NCI-H345 treated with DMSO at 0.1 percent for 48 hours (cell line): ENCODE measurements around the gene PORCN.
A peak's percentile ranks its signal among the peaks of the same experiment; 100 is the strongest.

Source experiments
- DNase-seq: peaks from one replicate; lab custom pipeline; 2025; ENCODE audit not compliant: unreplicated experiment; lab: John Stamatoyannopoulos, UW

The PORCN gene

DNA sequence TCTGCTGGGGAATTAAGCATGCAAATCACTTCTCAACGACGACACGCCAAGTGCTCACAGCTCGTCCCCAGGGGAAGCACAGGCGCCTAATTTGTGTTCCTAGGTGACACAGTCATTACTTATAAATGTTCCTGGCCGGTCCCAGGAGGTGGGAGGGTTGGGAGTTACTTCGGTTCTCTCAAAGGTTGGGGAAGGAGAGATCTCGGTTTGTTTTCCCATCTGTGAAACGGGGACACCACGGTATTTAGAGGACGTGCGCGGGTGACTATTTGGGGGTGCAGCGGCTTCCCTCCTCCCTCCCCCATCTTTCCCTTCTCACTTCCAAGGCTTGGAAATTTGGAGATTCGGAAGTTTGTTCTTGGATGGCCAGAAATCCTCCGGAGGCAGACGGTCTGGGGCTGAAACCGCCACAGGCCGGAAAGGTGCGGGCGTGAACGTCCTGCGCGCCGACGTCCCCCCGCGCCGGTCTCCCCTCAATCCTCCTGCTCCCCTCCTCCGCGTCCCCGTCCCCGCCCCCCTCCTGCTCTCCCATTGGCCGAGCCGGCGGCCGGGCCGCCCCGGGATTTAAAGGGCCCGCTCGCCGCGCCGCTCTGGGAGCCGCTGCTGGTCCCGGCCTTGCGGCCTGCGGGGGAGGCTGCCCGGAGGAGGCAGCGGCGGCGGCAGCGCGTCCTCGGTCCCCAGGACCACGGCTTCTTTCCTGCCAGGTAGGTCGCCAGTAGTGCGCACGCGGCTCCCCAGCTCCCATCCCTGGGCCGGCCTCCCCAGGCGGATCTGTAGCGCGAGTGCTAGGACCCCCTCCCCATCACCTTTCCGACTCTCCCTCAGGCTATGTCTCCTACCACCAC is at the start of gene PORCN:
PORCN (plus strand) TSS at position 593 of the 845 bp plus-strand sequence. CDS start 829 bp downstream, outside the sequence.
- DNase-seq: peak; percentile 21

DNA sequence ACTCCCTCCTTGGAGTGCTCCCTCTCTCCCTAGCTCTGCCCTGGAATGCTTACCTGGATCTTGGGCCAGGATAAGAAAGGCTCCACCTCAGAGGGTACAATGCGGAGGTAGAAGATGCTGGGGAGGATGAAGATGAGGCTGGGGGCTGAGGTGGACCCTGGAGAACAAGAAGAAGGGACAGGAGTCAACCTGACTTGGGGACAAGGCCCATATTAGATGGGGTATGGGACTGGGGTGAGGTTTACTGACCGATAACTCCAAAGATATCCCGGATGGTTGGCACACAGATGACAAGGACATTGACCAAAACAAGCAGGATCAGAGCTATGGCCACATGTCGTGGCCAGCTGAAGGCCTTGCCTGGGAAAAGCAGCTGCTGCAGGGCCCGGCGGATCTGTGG is 49.3 kb upstream of the PORCN start:
- DNase-seq: no peak

DNA sequence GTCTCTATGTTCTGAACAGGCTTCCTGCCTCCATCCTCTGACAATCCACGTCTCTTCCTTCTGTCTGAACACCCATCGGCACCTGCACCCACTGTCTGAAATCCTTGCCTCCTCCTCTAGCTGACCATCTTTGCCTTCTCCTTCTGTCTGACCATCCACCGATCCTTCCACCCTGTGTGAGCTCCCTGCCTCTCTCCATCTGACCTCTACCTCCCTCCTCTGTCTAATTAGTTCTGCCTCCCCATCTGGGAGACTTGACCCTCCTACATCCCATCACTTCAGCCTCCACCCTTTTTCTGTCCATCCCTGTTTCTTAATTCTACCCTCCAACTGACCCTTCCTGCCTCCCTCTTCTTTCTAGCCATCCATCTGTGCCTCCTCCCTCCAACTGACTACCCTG is 48.8 kb upstream of the PORCN start:
- no peak for DNase-seq

DNA sequence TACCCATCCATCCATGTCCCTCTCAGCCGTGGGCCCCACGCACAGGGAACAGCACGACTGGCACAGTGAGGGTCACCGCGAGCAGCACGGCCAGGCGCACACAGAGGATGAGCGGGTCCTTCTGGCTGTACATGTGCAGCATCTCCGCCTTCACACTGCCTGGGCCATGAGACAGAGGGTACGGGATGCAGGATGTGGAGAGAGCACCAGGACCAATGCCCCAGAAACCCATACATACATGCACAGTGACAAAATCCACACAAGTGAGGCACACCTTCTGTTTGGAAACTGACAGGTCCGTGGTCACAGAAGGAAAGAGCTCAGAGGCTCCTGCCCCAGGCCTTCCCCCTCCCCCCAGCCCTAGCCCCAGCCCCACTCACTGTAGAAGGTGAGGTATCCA is 48.2 kb upstream of the PORCN start:
- no peak for DNase-seq

DNA sequence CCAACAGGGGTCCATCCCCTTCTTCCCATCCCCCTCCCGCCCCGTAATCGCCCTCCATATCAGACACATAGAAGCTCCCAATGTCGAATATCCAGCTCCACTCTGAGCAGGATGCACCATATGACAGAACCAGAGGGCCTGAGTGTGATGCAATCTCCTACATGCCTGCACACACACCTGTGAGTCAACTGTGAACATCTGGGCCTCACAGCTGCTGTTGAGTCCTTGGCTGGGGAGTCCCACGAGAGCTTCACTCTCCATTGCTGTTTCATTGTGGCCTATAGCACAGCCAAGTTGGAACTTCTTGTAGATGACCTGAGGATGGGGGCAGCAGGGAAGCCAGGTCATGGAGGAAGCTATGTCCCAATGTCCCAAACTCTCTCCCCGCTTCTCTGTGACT is 47.0 kb upstream of the PORCN start:
- no peak for DNase-seq

DNA sequence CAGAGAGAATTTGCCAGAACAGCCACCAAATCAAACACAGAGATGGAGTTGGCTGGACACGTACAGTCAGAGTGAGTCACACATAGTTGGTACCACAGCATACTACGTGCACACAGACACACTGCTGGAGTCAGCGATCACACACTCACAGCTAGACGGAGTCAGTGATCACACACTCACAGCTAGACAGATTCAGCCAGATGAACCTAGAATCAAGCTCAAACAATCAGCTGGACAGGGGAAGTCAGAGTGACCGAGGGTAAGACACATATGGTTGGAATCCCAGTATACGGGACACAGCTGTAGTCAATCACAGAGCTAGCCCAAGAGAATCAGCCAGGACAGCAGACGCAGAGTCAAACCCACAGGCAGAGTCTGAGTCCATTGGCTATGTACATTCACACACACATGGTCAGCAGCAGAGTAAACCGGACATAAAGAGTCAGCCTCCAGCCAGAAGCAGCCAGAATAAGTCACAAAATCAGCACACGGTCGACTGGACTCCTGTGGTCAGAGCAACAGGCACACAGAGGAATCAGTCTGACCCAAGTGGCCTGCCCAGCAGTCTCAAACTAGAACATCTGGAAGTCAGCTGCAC is 43.4 kb upstream of the PORCN start:
- no peak for DNase-seq

DNA sequence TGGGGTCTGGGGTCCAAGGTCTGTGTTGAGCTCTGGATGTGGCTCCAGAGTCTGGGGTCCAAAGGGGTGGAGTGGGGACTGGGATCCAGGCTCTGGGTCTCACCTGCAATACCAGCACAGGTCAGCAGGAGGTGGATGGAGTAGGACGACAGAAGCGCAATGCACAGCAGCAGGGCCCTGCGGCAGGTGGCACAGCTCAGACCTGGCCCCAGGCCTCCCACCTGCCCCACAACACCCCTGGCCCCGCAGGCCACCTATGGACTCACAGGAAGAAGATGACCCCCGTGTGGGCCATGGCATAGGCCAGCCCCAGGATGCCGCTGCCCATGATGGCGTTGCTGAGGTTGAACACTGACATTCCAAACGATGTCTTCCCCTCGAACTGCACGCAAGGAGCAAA is 42.1 kb upstream of the PORCN start:
- DNase-seq: no peak

DNA sequence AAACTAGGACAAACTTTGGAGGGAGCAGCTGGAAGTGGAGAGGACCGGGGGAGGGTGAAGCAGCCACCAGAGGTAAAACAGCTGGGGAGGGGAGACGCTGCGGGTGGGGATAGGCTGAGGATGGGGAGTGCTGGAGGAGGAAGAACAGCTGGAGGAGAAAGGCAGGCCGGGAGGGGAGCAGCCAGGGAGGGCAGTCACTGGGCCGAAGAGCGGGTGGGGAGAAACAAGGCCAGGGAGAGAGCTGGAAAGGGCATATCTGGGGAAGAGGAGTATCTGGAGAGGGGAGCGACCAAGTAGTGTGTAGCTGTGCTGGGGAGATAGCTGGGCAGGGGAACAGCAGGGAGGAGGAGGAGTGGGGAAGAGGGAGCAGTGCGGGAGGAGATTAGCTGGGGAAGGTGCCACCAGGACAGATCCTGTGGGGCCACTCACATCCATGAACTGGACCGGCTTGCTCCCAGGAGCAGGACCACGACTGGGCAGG is 41.5 kb upstream of the PORCN start:
- no peak for DNase-seq

DNA sequence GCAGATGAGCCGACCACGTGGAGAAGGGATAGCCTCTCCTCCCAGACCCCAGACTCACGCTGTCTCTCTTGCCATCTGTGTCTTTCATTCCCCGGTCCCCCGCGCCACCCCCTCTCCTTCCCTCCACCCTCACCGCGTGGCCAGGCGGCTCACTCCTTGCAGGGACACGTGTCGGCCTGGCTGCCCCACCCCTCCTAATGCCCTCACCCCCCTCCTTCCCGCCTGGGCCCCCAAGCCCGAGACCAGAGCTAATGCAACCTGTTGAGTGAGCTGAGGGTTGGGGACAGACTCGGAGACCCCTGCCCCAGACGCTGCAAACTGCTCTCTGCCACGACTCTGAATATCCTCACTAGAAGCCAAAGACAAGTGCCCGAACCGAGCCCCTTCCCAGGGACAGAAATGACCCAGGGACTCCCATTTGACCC is 40.5 kb upstream of the PORCN start:
- no peak for DNase-seq

DNA sequence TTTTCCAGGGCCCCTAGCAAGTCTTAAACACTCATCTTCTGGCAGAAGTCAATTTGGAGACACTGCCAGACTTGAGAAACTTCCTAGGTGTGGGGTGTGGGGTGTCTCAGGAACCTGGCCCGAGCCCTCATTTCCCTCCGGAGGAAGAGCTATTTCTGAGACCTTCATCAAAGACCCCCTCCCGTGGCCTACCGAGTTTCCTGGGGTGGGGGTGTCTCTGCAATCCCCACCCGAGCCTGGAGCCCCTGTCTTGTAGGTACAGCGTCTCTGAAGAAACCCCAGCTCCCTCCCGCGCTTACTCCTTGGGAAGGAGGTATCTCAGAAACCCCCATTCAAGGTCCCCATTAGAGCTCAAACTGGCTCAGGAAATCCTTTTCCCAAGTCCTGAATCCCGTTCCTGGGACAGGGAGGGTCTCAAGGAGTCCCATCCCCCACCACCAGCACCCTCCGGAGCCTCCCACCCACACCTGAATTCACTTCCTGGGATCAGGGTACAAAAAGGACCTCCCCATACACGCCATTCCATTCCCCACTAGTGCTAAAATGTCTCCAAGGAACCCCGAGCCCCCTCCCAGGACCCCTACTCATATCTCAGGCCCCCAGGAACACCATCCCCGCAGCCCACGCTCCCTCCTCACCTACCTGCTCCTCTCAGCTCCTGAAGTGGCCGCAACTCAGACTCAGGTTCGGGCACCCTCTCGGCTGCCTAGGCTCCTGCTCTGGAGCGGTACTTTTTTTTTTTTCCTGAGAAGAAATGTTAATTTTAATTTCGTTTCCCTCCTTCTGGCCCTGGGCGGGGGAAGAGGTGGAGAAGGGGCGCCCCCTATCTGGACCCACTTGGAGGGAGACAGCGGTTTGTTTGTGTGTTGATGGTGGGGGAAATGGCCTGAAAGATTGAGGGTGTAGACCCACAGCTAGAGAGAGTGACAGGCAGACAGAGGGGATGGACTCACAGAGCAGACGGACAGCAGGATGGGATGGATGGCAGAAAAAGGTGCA is 39.8 kb upstream of the PORCN start:
- no peak for DNase-seq

DNA sequence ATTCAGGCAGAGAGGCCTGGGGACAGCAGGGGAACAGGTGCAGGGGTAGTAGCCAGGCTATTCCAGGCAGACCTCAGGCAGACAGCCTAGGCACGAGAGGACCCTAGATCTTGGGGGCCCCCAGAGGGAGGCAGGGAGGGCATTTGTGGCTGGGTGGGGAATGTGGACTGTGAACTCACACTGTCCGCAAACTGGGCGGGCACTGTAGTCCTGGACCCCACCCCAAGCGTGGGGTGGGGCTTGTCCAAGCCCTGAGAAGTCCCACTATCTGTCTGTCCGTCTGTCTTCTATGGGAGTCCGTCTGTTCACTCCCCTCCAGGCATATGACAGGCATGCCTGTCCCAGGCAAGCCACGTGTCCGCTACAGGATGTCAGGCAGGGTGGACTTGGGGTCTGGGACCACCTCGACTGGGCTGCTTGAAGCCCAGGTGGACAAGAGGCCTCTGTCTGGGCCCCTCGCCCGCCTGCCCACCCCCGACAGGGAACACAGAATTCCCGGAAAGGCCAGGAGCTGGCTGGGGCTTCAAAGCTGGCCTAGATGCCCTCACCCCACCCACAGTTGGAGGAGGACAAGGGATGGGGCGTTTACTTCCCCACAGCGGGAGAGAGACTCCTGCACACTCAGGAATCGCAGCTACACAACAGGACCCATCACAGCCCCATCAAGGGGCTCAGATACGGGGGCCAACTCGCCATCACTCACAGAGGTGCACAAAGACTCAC is 38.5 kb upstream of the PORCN start, which contains the start of gene SLC38A5:
SLC38A5 (minus strand) TSS at position 151 of the 723 bp plus-strand sequence. CDS start 2,336 bp downstream, outside the sequence.
- DNase-seq: no peak

DNA sequence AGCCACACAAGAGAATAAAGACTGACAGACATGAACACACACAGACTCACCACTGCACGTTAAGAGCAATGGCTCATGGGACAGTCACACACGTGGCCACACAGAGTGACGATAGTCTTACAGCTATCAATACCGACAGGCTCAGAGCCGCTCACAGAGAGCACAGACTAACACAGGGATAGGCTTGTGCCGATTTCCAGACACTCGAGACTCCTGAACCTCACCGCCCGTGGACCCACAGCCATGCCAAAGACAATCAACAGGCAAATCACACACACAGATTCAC is 38.0 kb upstream of the PORCN start:
- no peak for DNase-seq

DNA sequence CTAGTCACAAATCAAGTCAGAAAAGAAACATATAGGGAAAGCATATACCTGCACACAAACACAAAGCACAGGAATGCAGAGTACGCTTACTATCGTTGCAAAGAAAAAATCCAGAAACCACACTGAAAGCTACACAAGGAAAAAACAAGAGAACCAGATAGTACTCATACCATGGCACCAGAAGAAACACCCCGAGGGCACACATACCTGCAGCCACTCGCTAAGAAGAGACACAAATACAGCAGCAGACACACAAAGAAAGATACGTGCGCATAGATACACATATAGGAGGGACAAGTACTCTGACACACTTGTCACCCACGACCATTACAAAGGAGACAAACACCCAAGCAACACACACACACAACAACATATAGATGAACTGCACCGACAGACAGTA is 37.3 kb upstream of the PORCN start:
- no peak for DNase-seq

DNA sequence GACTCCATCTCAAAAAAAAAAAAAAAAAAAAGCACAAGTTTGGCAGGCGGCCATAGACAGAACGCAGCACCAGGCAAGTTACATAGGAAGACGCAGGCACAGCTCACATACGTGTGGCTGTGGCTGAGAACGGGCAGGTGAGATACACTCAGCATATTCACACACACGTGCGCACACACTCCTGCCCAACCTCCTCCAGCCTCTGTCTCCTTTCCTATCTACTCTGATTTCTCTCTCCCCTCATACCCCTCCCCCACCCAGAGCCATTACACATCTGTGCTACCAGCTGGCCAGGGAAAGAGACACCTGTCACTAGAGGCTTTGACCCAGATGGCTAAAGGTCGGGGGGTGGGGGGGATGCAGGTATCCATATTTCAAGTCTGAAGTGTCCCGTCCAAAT is 36.6 kb upstream of the PORCN start:
- DNase-seq: no peak

DNA sequence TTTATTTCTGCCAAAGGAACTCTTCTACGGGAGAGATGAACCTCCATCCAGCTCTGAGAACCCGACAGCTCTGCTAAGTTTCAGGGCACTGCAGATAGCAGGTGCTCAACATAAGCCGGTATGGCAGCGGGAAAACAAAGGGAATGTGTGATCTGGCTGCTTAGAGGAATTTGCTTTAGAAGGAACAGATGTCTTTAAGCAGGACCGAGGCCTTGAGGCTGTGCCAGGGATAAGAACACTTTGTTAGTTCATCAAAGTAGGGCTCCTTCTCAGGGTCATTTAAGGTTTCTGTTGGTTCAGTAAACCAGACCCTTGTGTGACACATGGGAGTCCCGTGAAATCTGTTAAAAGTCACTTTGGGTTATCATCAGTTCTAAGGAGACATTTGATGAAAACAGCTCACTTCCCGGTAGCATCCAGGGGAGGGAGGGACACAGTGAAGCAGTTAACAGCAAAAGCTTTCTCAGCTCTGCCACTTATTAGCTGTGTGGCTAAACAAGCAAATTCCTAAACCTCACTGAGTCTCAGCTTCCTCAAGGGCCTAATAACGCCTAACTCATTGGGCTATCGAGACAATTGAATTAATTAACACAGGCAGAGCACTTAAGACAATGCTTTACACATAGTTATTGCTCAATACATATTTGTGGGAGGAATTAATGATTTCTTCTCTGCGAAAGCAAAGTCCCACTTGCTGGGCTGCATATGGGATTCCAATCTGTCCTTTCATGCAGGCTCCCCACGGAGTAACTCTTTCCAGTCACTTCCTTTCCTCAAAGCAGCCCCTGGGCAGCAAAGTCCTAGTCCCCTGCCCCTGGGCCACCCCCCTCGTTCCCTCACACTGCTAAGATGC is 35.7 kb upstream of the PORCN start:
- DNase-seq: no peak

DNA sequence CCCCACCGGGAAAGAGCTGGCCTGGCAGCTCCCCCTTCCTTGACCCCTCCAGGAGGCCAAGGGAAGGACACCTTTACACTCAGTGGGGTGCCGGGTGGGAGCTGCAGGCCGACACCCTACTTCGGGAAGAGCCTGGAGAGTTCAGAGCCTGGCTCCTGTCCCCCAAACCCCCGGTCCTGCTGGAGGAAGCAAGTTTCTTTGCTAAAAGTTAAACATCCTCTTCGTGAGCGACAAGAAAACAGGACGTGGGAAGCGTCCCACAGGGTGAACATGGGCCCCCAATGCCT is 35.1 kb upstream of the PORCN start:
- no peak for DNase-seq

DNA sequence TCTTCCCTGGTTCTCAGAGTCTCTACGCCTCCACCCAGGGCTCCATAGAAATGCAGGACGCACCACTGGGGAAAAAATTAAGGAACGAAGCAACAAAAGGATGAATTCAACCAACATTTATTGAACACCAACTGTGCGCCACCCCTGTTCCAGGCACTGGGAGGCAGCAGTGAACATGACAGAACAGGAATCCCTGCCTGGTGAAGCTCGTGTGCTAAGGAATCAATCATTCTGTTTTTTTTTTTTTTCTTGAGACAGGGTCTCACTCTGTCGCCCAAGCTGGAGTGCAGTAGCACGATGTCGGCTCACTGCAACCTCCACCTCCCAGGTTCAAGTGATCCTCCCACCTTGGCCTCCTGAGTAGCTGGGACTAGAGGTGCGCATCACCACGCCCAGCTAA is 34.7 kb upstream of the PORCN start:
- DNase-seq: no peak

DNA sequence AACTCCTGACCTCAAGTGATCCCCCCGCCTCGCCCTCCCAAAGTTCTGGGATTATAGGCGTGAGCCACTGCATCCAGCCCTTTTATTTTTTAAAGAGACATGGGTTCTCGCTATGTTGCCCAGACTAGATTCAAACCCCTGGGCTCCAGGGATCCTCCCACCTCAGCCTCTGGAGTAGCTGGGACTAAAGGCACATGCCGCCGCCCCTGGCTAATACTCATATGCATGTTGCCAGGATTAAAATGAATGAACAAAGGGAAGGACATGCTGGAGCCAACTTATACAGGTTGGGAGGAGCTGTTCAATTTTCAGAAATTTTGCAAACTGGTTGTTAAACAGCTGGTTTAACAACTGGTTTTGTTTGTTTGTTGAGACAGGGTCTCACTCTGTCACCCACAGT is 34.2 kb upstream of the PORCN start:
- no peak for DNase-seq

DNA sequence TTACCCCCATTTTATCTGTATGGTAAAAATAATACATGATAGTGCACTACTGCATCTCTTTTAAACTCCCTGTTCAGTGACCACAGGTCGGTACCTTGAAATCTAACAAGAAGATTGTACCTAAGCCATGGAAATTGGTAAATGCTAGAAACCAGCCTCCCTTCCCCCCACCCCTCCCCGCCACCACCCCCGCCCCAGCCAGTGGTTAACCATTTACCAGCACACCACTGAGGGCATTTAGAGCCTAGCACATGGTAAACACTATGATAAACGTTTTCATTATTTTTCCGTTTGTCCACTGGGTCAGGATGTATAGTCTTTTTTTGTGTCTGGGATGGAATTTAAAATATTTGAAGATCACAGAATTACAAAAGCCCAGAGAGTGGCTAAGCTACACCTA is 33.5 kb upstream of the PORCN start:
- no peak for DNase-seq
